ENCODE measurements around the gene C10orf143. TPM values are rescaled to one million over a fixed set of nuclear protein-coding genes. Genes with fewer than 3 reads are reported as not detected.

Gene C10orf143
- total RNA-seq, result 1 to 10 TPM; 1.1 to 4.9 (median 1.4) TPM

DNA sequence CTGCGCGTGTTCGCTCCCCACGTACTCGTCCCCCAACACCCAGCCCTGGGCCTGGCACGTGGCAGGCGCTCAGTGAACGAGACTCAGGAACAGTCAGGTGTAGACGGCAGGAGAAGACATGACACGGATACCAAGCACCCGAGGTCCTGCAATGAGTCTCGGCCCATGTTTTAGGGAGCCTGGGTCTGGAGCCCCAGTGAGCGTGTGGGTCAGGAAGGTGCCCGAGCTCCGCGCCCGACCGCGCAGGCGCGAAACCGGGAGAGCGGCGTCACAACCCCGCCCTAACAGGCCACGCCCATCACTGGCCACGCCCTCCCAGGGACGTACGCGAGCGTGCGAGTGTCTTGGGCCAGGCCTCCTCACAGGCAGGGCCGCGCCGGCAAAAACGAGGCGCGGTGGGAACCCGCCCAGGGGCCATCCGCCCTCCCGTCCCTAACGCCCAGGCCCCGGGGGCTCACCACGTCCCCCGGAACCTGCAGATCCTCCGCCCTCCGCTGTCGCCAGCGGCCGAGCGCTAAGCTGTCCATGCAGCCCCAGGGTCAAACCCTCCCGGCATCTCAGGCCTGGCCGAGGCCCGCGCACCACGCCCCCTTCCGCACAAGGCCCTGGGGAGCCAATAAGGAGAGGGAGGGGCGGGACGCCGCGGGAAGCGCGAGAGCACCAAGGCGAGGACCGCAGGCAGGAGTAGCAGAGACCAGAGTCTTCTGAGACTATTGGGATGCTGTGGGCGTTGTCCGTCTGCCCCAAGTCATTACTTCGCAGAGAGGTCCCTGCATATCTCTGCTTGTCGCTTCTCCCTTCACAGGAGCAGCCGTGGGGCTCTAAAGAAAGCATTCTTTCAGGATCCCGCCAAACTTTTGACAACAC, at the start of gene C10orf143:
Gene C10orf143 (minus strand): TSS at position 585 of the 867 bp plus-strand sequence. CDS start 58 bp downstream, at position 527.
- TF ChIP-seq, protein P1, sequence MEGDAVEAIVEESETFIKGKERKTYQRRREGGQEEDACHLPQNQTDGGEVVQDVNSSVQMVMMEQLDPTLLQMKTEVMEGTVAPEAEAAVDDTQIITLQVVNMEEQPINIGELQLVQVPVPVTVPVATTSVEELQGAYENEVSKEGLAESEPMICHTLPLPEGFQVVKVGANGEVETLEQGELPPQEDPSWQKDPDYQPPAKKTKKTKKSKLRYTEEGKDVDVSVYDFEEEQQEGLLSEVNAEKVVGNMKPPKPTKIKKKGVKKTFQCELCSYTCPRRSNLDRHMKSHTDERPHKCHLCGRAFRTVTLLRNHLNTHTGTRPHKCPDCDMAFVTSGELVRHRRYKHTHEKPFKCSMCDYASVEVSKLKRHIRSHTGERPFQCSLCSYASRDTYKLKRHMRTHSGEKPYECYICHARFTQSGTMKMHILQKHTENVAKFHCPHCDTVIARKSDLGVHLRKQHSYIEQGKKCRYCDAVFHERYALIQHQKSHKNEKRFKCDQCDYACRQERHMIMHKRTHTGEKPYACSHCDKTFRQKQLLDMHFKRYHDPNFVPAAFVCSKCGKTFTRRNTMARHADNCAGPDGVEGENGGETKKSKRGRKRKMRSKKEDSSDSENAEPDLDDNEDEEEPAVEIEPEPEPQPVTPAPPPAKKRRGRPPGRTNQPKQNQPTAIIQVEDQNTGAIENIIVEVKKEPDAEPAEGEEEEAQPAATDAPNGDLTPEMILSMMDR (IDR thresholded peaks at IDR 0.05; ENCODE audit: low read depth), result no peak

DNA sequence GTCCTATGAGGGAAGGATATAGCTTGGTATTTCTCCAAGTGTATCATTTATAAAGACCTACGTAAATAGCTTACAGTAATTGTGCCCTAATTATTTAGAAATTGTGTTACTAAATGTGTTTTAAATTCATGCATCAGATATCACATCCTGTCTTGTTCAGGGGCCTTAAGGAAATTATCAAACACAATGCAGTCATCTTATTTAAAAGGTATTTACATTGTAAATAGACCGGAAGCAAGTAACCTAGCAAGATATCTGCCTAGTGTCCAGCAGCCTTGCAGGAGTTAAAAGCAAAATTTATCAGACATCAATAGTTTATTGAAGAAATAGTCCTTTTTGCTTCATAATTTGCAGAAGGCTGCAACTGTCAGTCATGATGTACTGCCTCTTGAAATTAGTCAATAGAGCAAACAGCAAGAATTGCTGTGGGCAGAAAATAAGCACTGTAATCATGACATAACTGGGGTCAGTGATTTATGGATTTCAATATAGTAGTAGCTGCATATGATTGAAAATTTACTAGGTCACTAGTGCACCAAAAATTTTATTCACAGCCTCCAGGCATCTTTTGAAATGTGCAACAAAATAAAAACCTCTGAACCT, 48.7 kb upstream of the C10orf143 start:
- TF ChIP-seq, protein P1 (IDR thresholded peaks at IDR 0.05; ENCODE audit: low read depth), result no peak

DNA sequence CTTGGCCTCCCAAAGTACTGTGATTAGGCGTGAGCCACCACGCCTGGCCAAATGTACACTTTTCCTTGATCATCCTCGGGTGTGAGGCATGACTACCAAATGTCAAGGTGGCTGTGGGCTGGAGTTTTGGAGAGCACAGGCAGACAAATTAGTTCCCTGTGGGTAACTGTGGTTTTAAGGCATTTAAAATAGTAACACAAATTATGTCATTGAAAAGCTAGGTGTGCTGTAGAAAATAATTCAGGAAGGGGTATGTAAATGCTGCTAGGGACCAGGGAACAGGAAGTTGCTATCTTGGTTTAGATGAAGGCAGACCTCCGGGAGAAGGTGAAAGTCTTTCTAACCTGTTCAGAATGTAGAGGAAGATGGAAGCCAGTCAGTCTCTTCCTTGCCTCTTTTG, 35.4 kb upstream of the C10orf143 start:
- TF ChIP-seq, protein P1 (IDR thresholded peaks at IDR 0.05; ENCODE audit: low read depth), result no peak

DNA sequence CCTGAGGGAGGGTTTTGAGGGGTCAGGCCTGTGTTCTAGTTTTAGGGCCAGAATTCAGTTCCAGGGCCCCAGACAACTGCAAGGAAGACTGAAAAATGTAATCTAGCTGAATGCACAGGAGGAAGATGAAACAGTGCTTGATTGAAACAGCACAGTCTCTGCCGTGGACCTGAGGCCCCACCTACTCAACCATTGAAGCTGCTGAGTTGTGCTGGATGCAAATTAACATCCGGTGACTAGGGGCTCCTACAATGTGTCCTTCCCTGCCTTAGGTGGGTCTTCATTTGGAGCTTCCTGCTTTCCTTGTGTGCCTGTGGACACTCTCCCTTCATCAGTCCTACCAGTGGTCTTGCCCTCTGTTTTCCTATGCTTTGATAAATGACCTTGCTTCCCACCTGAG, 31.2 kb upstream of the C10orf143 start:
- TF ChIP-seq, protein P1 (IDR thresholded peaks at IDR 0.05; ENCODE audit: low read depth), result no peak

DNA sequence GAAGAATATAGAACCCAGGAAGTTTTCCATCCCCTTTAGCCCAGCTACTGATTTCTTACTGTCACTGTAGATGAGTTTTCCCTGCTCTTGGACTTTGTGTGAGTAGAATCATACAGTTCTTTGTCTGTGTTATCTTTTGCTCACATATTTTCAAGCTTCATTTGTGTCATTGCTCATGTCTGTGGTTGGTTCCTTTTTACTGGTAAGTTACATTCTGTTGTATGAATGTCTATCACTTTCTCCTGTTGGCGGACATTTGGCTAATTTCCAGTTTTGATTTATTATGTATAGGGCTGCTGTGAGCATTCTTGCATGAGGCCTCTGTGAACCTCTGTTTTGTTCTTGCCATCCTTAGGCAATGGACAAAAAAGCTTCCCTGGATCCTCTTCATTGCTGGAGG, 30.8 kb upstream of the C10orf143 start:
- TF ChIP-seq, protein P1 (IDR thresholded peaks at IDR 0.05; ENCODE audit: low read depth), result no peak

DNA sequence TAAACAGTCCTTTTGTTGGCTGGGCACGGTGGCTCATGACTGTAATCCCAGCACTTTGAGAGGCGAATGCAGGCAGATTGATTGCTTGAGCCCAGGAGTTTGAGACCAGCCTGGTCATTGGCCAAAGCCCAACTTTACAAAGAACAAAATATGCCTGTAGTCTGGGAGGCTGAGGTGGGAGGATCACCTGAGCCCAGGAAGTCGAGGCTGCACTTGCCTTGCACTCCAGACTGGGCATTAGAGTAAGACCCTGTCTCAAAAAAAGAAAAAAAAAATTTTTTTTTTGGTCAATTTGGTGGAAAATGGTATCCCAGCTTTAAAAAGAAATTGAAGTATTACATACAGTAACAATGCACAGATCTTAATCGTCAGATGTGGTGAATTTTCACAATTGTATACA, 30.4 kb upstream of the C10orf143 start:
- TF ChIP-seq, protein P1 (IDR thresholded peaks at IDR 0.05; ENCODE audit: low read depth), result no peak

DNA sequence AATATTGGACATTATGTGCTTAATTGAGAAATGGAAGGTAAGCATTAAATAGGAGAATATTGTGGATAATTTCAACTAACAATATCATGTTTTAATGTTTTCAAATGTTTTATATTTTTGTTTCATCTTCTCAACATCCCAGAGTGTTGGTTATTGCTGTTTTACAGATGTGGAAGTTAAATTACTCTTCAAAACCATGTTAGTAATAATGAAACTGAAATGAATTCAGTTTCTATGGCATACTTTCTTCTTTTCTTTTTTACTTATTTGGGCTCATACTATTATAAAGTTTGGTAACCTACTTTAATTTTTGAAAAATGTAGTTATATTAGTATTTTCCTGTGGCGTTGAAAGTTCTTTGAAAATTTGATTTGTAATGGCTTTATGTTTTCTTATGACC, 29.8 kb upstream of the C10orf143 start:
- TF ChIP-seq, protein P1 (IDR thresholded peaks at IDR 0.05; ENCODE audit: low read depth), result no peak
